Esophagus squamous epithelium (tissue), 5 donors: Measurements from ENCODE around the gene AGRP. TPM values are rescaled to one million over a fixed set of nuclear protein-coding genes. Genes with fewer than 3 reads are reported as not detected.

Experiments
- DNase-seq: peaks from one replicate; lab custom pipeline; 2025; lab: John Stamatoyannopoulos, UW
- H3K27ac ChIP-seq, 4 donors: fragments of 200-600 bp; sonication (generic); one replicate each; pipeline ENCODE4 v1.5.1; 2016 to 2019; ENCODE audit warnings: mild to moderate bottlenecking in 1 of 4
- H3K27me3 ChIP-seq, 4 donors: fragments of 200-600 bp; sonication (generic); 1 replicate in 3 of 4; 2 replicates in 1 of 4; pipeline versions ENCODE4 v1.5.1 to v1.6.0; 2017 to 2021; ENCODE audit warnings: antibody characterized with exemption in 1 of 4
- H3K36me3 ChIP-seq, 3 donors: fragments of 200-600 bp; sonication (generic); one replicate each; pipeline ENCODE4 v1.5.1; 2016 to 2019
- H3K4me1 ChIP-seq, 3 donors: fragments of 200-600 bp; sonication (generic); one replicate each; pipeline ENCODE4 v1.5.1; 2017 to 2019
- H3K4me3 ChIP-seq, 4 donors: fragments of 200-600 bp; sonication (generic); 1 replicate in 3 of 4; 2 replicates in 1 of 4; pipeline ENCODE4 v1.5.1; 2016 to 2019; ENCODE audit warnings: mild to moderate bottlenecking in 2 of 4, moderate library complexity in 1 of 4
- H3K9me3 ChIP-seq, 3 donors: fragments of 200-600 bp; sonication (generic); one replicate each; pipeline ENCODE4 v1.5.1; 2016 to 2019
- CTCF ChIP-seq, 6 experiments: fragments of 450-650 bp in 4 of 6; fragments of 200-600 bp in 2 of 6; sonication (generic) in 2 of 6; IDR thresholded peaks; one replicate each; pipeline ENCODE4 v1.5.1; 2016 to 2019; ENCODE audit warnings: antibody characterized with exemption in 6 of 6, mild to moderate bottlenecking in 4 of 6, moderate library complexity in 4 of 6
- POLR2A ChIP-seq, 4 donors: fragments of 450-650 bp; IDR thresholded peaks; one replicate each; pipeline ENCODE4 v1.6.1; 2017; ENCODE audit warnings: antibody characterized with exemption in 4 of 4, mild to moderate bottlenecking in 4 of 4, moderate library complexity in 3 of 4
- WGBS, 2 donors: methylation state at CpG; one replicate each; pipeline ENCODE4 v1.1.5; 2018; 5-methylcytosine and 5-hydroxymethylcytosine counted together
- intact Hi-C: fragments of 100-400 bp; cut with DNase I; formaldehyde crosslinking; loops from one replicate; pipeline ENCODE4 v1.15.0; 2022
- total RNA-seq, 4 donors: library from RNA; depleted of rRNA; stranded (reverse); fragments of >200 nt; gene quantifications; one replicate each; pipeline ENCODE4 v1.1.0, GENCODE V29; 2016
- donor health status: DM: yes; HTN: yes; CAD: no.

AGRP gene
- not detected for total RNA-seq

DNA sequence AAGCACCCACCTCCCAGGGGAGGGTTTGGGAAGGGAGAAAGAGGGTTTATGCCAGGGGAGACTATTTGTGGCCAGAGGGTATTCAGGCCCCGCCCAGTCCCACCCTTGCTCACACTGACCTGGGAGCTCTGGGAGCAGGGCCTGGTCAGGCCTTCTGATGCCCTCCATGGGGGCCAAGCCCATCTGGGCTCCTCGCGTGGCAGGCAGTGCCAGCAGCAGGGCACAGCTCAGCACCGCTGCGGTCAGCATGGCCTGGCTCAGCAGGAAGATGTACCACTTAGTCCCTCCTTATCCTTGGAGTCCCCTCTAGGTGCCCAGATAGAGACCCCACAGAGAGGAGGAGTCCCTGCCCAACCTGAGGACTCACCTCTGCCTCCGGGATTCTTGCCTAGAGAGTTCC lies at the start of gene AGRP:
Gene AGRP, minus strand, starts transcription at position 398 of the 400 bp plus-strand sequence. Its CDS starts 149 bp downstream, at position 249.
- WGBS, 2 donors: 100% methylated on average over 2 of the region's 6 CpGs; no CpG with 5 or more reads in 1 of the 2 donors
- intact Hi-C loops: no loop called here
- peak within 1 kb of the TSS; percentile 7 to 97 (median 92) for H3K27ac ChIP-seq

GRCh38 chr16:67531247-67531646 lies 47.9 kb upstream of the AGRP start:
- H3K36me3 ChIP-seq: no peaks in the 10 kb centered on the region
- TF ChIP-seq CTCF (IDR thresholded peaks at IDR 0.05): no peak
- TF ChIP-seq POLR2A (IDR thresholded peaks at IDR 0.05): no peak
- H3K27me3 ChIP-seq: peaks cover 0 to 33% (median 0%) of the 10 kb centered on the region in 4 donors
- H3K9me3 ChIP-seq: no peaks in the 10 kb centered on the region
- H3K27ac ChIP-seq: peak overlapping the region; percentile 79 to 92 (median 86)
- H3K4me3 ChIP-seq: peak overlapping the region in 1 of 4 donors; percentile 87
- no peak for DNase-seq
- peaks cover 20 to 79% (median 23%) of the 10 kb centered on the region in 3 donors for H3K4me1 ChIP-seq
- intact Hi-C loops: no loop called here
- WGBS, 2 donors: 75 to 79% methylated on average over 3 of the region's 4 CpGs

More for the DNA sequence above, at the start of gene AGRP:
- Histone ChIP-seq H3K9me3 (no peaks in the 10 kb centered on the region), H3K4me1 (peaks cover 25 to 52% (median 33%) of the 10 kb centered on the region in 3 donors), H3K27me3 (no peaks in the 10 kb centered on the region), H3K36me3 (peaks cover 0 to 25% (median 0%) of the 10 kb centered on the region in 3 donors), H3K4me3 (peak within 1 kb of the TSS in 3 of 4 donors; percentile 80 to 97 (median 96))
- no peak for DNase-seq
- no peak for TF ChIP-seq CTCF (IDR thresholded peaks at IDR 0.05)
- TF ChIP-seq POLR2A (IDR thresholded peaks at IDR 0.05): no peak

GRCh38 chr16:67530013-67530939 lies 46.9 kb upstream of the AGRP start:
- peak overlapping the region; percentile 53 to 87 (median 66) for H3K4me3 ChIP-seq
- H3K27me3 ChIP-seq: peaks cover 0 to 33% (median 0%) of the 10 kb centered on the region in 4 donors
- H3K9me3 ChIP-seq: no peaks in the 10 kb centered on the region
- H3K27ac ChIP-seq: peak overlapping the region; percentile 79 to 92 (median 86)
- H3K36me3 ChIP-seq: no peaks in the 10 kb centered on the region
- intact Hi-C loops: no loop called here
- WGBS, 2 donors: 11 to 26% methylated on average over 5 to 6 of the region's 48 CpGs
- TF ChIP-seq CTCF (IDR thresholded peaks at IDR 0.05) (no peak), POLR2A (IDR thresholded peaks at IDR 0.05) (peak in 2 of 4 donors; percentile 59 to 76)
- H3K4me1 ChIP-seq: peaks cover 19 to 71% (median 23%) of the 10 kb centered on the region in 3 donors
- no peak for DNase-seq

DNA sequence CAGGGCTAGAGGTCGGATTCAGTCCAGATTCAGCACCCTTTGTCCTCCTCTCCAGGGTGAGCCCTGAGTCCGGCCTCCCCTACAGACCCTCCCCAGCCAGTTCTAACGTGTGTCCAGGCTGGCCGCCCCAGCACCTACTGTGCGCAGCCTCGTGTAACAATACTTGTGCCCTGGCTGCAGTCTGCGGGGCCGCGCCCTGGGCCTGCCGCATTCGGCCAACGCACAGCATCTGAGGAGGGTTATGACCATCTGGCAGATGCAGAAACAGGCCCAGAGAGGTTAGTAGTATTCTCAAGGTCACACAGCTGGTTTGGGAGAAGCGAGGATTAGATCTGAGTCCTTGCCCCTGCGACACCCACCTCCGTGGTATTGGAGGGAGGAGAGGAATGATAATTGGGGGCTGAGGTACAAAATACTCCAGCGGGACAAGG lies 46.2 kb upstream of the AGRP start:
- 2 to 24% methylated on average over 5 of the region's 16 CpGs for WGBS, 2 donors
- DNase-seq: no peak
- peak overlapping the region; percentile 79 to 92 (median 86) for H3K27ac ChIP-seq

More for the DNA sequence above, 46.2 kb upstream of the AGRP start:
- intact Hi-C loops: no loop called here
- Histone ChIP-seq H3K9me3 (no peaks in the 10 kb centered on the region), H3K27me3 (peaks cover 0 to 33% (median 0%) of the 10 kb centered on the region in 4 donors), H3K4me1 (peaks cover 19 to 64% (median 23%) of the 10 kb centered on the region in 3 donors), H3K4me3 (peak overlapping the region; percentile 53 to 87 (median 66)), H3K36me3 (no peaks in the 10 kb centered on the region)
- no peak for TF ChIP-seq CTCF (IDR thresholded peaks at IDR 0.05)
- no peak for TF ChIP-seq POLR2A (IDR thresholded peaks at IDR 0.05)
